NCI-H82 treated with DMSO at 0.1 percent for 48 hours (cell line): Measurements from ENCODE around the gene KCNQ1OT1.

Experiments
- DNase-seq: peaks from one replicate; lab custom pipeline; 2025; ENCODE audit not compliant: unreplicated experiment; lab: John Stamatoyannopoulos, UW

KCNQ1OT1 gene

DNA sequence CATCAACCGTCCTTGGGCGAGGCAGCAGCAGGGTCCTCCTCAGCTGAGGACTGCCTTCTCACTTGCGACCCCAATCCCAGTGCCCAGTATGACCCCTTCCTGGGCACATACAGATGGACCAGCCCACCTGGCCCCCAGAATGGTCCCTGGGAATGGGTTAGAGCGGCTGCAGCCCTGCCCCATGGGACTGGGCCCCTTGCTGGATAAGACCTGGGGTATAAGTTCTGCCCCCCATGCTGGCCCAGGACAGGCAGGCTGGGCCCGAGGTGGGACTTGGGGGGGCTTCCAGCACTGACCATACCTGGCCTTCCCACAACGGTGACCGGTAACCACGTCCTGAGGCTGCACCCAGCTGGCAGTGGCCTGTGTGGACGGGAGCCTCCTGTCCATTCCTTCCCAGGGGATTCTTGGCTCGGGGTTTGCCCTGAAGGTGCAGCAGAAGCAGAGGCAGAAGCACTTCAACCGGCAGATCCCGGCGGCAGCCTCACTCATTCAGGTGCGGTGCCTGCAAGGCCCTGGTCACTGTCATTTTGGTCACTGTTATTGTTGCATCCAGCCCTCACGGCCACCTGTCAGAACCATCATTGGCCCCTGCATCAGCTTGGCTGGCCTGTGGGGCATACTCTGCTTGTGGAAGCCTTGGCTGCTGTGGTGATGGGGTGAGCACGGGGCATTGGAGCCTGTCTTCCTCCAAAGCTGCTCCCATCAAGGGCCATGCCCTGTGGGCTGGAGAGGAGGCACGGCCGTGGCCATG is 114.8 kb downstream of the KCNQ1OT1 start:
- DNase-seq: no peak

DNA sequence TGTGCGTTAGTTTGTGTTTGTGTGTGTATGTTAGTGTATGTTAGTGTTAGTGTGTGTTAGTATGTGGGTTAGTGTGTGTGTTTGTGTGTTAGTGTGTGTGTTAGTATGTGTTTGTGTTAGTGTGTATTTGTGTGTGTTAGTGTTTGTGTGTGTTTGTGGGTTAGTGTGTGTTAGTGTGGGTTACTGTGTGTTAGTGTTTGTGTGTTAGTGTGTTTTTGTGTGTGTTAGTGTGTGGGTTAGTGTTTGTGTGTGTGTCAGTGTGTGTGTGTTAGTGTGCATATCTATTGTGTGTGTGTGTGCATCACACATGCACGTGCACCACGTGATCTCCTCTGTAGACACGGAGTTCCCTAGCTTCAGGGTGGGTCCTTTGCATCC is 115.4 kb downstream of the KCNQ1OT1 start:
- DNase-seq: no peak

DNA sequence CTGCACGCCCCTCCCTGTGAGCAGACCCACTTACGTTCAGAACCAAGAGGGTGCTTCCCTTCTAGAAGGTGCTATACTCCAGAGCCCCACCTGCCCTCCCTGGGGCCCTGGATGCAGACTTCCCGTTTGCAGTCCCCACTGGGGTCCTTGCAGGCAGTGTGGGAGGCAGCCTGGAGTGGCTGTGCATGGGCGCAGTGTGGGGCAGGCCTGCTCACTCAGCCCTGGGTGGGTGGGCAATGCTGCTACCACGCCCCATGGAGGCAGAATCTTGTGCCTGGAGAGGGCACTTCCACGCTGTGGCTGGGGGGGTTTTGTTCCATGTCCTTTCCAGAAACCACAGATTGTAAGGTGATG is 116.2 kb downstream of the KCNQ1OT1 start:
- DNase-seq: no peak

DNA sequence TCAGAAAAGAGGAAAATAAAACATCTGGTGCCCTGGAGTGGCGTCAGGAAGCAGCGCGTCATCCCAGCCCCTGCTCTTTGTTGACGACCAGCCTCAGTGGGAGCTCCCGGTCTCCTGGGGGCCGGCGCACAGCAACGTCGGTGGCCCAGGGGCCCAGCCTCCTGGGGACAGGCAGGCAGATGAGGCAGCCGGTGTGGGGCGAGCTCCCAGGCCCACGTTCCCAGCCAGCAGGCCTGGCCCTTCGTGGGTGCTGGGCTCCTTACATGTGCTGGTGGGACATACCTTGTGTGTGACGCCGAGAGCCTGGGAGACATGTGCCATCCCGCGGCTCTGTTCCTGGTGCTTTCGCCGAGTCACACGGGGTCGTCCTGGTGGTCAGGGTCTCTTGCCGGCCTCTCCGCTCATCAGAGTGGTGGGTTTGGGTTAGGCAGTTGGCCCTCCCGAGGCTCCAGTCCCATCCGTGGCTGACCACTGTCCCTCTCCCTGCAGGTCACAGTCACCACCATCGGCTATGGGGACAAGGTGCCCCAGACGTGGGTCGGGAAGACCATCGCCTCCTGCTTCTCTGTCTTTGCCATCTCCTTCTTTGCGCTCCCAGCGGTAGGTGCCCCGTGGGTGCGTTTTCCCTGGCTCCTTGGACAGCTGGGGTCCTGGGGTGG is 116.7 kb downstream of the KCNQ1OT1 start:
- no peak for DNase-seq

DNA sequence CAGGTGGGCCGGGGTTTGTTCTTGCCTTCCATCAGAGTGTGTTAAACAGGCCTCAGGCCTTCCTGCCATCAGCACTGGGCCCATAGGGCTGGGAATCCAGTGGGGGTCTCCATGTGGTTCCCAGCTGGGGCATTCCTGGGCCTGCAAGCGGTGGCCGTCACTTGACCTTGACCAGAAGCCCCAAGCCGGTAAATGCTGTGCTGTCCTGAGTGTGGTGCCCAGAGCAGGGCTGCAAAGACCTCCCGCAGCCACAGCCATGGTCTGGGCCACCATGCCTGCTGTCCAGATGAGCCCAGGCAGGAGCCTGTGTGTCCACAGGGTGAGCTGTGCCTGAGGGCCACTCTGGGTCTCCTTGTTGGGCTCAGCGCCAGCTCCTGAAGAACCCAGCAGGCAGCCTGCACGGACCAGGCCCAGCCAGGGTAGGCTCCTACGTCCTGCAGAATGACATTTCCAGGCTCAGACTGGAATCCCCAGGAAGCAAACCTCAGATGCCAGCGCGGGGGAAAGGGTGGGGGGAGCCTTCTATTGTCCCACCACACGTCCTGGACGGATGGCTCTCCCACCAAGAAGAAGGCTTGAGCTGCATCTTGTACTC is 117.3 kb downstream of the KCNQ1OT1 start:
- DNase-seq: no peak

DNA sequence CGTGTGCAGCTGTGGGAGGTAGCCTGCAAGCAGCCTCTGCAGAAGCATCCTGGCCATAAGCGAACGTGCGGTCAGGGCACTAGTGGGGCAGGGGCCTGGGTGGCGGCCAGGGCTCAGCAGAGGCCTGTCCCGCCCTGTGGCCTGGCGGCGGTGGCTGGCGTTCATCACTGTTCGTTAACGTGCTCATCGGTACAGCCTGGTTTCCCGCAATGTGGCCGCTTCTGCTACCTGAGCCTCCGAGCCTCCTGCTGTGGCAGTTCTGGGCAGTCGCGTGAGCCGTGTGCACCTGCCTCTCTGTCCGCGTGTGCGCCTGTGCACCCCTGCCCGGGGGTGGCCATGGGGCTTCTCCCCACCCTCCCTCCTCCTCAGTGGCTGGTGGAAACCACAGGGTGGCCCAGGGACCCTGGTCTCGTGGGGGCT is 117.9 kb downstream of the KCNQ1OT1 start:
- no peak for DNase-seq

DNA sequence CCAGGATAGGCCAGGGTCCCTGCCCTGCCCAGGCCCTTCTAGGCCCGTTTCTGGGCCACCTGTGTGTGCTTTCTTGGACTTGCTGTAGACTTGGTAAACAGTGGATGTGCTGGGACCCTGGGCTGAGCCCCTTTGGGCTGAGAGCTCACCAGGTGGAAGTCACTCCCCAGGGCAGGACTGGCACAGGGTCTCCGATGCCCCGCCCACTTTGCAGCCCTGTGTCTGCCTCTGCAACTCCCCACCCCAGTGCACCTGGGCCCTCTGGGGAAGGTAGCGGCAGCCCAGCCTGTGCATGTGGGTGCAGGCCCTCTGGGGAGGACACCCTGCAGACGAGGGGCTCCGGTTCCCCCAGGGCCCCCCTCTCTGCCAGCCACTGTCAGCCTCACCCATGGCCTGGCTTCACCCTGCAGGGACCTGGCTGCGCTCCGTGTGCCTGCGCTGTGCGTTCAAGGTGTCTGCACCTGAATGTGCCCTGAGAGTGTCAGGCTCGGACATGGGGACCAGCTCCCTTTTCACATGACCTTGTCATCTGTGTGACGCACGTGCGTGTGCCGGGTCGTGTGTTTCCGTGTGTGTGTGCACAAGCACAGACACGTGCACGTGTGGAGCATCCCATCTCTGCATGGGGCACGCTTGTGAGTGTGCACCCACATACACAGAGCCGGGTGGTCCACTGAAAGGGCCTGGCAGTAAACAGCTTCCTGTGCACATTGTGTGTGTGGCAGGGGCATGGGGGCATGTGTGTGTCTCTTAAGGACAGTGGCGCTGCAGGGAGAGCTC is 118.5 kb downstream of the KCNQ1OT1 start:
- DNase-seq: no peak

DNA sequence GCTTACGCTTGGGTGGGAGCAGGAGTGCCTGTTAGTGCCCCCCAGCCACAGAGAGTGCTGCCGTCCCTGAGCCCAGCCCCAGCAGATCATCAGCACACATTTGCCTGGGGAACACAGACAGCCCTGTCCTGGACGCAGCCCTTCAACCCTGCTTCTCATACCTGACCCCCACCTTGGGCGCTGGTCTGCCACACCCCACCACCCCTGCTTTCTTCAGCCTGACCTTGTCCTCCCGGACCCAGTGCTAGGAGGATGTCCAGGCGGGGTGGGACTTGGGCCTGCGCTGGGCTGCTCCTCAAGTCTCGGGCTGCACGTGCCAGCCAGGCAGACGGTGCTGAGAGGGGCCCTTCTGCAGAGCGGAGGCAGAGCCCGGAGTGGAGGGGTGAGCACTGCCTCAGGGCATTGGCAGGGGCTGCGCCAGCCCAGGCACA is 119.2 kb downstream of the KCNQ1OT1 start:
- no peak for DNase-seq

DNA sequence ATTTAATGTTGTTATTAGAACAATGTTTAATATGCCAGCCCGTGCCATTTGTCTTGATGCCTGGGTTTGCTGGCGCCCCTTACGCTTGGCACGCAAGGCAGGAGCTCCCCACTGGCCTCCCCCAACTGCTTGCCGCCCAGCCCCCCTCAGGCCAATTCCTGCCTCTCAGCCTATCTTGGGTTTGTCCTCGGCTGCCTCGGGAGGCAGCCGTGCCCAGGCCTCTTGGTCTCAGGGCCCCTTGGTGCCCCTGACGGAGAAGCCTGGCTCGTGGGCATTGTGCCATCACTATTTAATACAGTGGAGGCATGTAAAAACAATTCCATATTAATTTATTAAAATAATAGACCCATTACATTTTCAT is 119.8 kb downstream of the KCNQ1OT1 start:
- DNase-seq: no peak

DNA sequence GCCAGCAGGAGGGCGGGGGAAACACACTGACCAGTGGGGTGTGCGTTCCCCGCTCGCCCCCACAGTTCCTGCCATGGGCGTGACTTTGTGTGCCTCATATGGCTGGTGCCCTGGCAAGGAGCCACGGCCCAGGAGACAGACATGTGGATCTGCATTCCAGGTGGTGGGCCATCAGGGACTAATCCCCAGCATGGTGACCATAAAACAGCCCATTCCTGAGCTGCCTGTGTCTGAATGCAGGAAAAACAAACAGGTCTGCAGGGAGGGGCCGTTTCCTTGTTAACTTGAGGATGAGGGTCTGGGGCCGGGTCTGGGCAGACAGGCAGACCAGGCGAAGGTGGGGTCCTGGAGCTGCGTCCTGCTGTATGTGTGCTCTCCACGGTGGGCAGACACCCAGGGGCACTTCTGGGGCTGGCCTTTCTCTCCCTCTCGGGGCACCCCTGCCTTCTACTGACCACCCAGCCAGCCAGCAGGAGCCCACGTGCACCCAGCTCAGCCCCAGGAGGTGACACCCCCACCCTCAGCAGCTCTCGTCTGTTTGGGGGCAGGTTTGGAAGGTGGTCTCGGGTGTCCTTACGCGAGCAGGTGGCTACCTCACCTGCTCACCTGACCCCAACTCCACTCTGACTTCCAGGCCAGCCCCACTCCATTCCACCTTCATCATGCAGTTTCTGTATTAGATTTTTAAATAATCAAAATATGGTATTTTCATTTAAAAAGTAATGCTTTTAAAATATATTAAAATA is 120.3 kb downstream of the KCNQ1OT1 start:
- no peak for DNase-seq

DNA sequence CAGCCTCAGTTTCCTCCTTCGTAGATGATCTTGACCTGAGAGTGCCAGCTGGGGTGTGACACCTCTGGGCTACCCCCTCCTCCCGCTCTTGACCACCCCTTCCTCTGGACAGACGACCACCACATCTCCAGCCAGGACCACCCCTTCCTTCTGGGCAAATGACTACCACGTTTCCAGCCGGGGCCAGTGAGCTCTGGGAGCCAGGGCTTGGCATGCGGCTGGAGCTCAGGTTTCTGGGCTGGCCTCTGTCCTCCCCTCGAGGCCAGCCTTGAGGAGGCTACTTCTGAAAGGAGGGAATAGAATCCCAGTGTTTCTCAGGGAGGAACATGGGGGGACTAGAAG is 120.9 kb downstream of the KCNQ1OT1 start:
- no peak for DNase-seq

DNA sequence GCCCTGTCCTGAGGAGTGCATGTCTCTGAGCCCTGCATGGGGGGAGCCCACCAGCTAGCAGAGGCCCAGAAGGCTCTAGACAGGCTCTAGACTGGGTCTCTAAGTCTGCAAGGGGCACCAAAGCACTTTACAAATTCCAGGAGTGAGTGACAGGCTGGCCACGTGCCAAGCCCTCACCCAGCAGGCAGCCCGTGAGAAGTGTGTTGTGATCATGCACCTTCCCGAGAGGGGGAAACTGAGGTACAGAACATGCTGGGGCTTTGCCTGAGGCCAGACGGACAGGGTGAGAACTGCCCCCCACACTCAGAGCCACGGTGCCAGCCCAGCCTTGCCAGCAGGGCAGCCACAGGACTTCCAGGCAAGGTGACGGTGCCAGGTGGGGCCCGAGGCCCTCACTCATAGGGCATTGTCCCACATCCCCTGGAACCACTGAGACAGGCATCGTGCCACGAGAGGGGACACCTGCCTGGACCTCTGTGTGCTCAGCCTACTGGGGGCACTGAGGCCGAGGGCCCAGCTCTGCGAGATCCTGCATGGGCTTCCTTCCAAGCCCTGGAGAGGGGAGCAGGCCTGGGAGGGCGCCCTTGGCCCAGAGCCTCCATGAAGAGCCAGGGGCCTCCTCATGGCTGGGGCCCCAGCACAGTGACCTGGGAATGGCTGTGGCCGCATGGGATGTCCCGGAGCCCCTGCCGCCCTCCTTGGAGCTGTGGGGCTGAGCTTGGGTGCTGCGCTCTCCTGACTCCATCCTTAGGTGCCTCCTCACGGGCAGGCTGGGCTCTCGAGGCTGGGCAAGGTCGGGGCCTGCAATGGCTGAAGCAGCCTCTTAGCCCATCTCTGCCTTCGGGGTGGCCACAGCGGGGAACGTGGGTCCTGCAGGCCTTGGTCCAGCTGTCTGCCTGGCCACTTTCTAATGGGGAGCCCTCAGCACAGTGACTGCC is 121.5 kb downstream of the KCNQ1OT1 start:
- no peak for DNase-seq

DNA sequence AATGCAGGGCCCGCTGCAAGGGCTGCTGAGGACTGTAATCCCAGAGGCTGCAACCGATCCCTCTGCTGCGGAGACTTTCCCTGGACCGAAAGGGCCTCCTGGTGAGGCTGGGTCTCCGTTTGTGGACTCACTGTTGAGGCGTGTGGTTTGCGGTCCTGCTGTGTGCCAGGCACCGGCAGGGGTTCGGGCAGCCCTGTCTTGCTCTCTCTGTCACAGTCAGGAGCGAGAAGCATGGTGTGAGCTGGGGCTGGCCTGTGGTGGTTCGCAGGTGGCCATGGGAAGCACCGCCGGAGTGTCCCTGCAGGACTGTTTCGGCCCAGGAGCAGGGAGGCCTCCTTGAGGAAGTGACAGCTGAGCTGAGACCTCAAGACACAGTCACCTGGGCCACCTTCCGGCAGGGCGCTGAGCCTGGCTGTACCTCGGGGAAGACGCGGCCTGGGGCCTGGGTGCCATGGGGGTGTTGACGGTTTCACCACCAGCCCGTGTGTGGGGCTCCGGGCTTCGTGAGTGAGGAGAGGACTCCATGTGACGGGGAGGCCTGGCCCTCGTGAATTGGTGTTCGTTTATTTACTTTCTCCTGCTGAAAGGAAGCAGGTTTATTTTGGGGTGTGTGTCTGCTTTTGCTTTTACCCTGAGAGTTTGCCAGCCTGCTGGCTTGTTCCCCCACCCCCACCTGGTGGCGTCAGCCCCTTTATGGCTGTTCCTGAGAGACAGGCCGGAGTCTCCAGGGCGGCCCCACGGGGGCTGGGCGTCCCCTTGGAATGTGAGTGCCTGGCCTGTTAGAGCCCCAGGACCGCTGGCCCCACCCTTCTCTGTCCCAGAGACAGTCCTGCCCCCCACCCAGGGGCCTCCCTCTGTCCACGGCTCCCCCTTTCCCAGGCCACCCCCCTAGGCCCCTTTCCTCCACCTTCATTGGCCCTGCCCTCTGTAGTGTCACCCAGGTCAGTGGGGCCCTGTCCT is 122.5 kb downstream of the KCNQ1OT1 start:
- no peak for DNase-seq

DNA sequence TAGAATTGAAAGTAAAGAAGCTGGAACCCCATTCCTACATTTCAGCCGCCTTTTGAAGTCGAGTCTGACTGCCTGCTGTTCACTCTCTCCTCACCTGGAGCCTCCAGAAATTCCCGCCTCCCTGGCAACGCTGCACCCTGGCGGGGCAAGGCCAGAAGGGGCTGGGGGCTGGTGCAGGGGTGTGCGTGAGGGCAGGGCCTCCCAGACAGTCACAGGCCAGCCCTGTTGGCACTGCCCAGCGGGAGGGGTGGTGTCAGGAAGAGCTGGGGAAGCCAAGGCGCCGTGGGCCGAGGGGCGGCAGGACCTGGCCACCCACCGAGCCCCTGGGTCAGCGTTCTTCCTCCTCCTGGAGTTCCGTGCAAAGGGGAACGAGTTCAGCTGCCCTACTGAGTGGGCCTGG is 123.2 kb downstream of the KCNQ1OT1 start:
- no peak for DNase-seq

DNA sequence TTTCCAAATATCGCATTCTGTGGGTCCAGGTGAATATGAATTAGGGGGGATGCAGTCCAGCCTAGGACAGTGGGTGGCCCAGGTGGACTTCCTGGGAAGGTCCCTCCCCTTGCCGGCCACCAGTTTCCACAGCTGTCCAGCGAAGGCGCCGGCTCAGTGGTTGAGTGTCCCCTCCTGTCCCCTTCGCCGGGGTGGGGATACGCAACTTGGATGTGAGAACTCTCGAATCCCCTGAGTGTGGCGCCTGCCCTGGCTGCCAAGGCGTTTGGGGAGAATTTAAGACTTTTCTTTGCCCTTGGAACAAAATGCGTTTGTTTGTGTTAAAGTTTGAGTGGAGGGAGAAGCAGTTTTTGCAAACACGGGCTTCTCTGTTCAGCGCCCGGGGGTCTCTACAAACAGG is 123.7 kb downstream of the KCNQ1OT1 start:
- DNase-seq: no peak

DNA sequence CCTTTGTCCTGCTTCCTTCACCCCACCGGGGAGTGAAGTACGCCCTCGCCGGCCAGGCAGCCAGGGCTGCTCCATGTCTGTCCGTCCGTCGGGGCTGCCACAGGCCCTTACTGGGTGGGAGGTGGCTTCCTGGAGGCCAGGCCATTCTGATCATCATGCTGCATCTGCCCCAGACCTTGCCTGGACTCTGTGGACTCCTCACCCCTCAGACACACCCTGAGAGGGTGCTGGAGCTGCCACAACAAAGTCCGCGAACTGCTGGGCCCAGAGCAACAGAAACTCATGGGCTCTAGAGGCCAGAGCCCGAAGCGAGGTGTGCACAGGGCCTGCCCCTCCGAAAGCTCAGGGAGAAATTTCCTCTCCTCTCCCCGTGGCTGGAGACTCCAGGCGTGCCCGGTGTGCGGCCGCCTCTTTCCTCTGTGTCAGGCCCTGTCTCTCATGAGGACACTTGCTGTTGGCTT is 124.2 kb downstream of the KCNQ1OT1 start:
- no peak for DNase-seq

DNA sequence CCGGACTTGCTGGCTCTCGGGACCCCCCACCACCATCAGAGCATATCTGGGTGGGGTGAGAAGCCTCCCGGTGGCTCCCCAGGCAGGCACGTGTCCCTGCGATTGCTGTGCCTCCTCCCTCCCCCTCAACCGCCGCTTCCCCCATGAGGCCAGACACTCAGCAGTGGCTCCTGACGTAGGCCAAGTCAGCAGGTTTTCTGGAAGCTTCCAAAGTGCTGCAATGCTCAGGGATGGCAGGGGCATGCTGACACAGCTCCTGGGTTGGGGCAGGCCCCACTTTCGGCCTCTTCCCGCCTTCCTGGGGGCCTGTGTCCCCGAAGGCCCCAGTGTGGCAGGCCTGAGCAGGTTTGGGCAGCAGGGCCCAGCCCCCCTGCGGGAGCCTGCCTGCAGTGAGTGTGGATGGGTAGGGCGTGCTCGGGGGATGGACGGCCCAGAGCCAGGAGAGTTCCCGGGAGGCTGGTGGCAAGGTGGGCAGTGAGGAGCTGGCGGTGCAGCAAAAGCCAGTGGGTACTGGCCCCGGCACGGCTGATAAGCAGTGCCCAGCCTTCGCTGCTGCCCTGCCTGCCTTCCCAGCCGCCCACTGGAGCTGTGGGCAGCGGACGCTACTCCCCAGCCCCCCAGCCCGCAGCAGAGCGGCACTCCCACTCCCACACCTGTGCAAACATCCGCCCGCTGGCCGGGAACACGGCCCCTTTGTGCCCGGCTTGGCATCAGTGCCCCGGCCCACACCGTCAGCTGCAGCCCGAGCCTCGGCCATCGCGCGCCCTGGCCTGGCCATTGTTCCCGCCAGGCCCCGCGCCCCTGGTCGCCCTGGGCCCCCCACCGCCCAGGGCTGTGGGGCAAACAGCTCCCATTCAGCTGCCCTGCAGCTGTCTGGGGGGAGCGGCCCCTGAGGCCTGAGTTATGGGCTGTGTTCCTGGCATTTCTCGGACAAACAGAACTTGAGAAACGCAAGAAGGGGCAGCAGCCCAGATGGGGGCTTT is 125.0 kb downstream of the KCNQ1OT1 start:
- no peak for DNase-seq
